Trophoblast cell (in vitro differentiated cells and primary cell): Measurements from ENCODE around the gene NRDC.
A peak's percentile ranks its signal among the peaks of the same experiment; 100 is the strongest.

Source experiments
- DNase-seq, 2 donors: peaks; one replicate each; pipeline ENCODE4 v3.0.0-alpha.2; 2016
- H2AFZ ChIP-seq: 2 replicates; pipeline ENCODE4 v1.6.1; 2013; ENCODE audit warnings: low read length, moderate library complexity, mild to moderate bottlenecking; ENCODE audit not compliant: insufficient read depth, poor library complexity
- H2AK5ac ChIP-seq: 2 replicates; pipeline ENCODE4 v1.6.1; 2013; ENCODE audit warnings: mild to moderate bottlenecking, low read length
- H2BK120ac ChIP-seq: 2 replicates; pipeline ENCODE4 v1.6.1; 2013; ENCODE audit warnings: low read length, mild to moderate bottlenecking, moderate library complexity; ENCODE audit not compliant: insufficient read depth, poor library complexity
- H2BK12ac ChIP-seq: 2 replicates; pipeline ENCODE4 v1.6.1; 2013; ENCODE audit warnings: mild to moderate bottlenecking, low read length, moderate library complexity
- H2BK5ac ChIP-seq: 2 replicates; pipeline ENCODE4 v1.6.1; 2013; ENCODE audit warnings: low read length, low read depth, moderate library complexity, mild to moderate bottlenecking; ENCODE audit not compliant: poor library complexity
- H3K14ac ChIP-seq: 2 replicates; pipeline ENCODE4 v1.6.1; 2013; ENCODE audit warnings: mild to moderate bottlenecking, low read length
- H3K18ac ChIP-seq: 2 replicates; pipeline ENCODE4 v1.6.1; 2013; ENCODE audit warnings: mild to moderate bottlenecking, low read length
- H3K23ac ChIP-seq: 2 replicates; pipeline ENCODE4 v1.6.1; 2013; ENCODE audit warnings: low read length
- H3K27ac ChIP-seq: 2 replicates; pipeline ENCODE4 v1.5.1; 2013; ENCODE audit warnings: low read depth, mild to moderate bottlenecking, inconsistent platforms, low read length, moderate library complexity
- H3K27me3 ChIP-seq: 2 replicates; pipeline ENCODE4 v1.6.1; 2013; ENCODE audit warnings: inconsistent platforms, mild to moderate bottlenecking, low read length, moderate library complexity; ENCODE audit not compliant: insufficient read depth
- H3K36me3 ChIP-seq, 2 experiments: 1 replicate in 1 of 2; 2 replicates in 1 of 2; pipeline ENCODE4 v1.6.1; 2013; ENCODE audit warnings: low read length in 2 of 2, mild to moderate bottlenecking in 2 of 2, moderate library complexity in 1 of 2; ENCODE audit not compliant: insufficient read depth in 2 of 2, control insufficient read depth in 1 of 2
- H3K4ac ChIP-seq: 2 replicates; pipeline ENCODE4 v1.6.1; 2013; ENCODE audit warnings: low read depth, mild to moderate bottlenecking, low read length, moderate library complexity
- H3K4me1 ChIP-seq, 2 experiments: 1 replicate in 1 of 2; 2 replicates in 1 of 2; pipeline ENCODE4 v1.6.1; 2013; ENCODE audit warnings: low read length in 2 of 2, mild to moderate bottlenecking in 2 of 2, moderate library complexity in 1 of 2; ENCODE audit not compliant: insufficient read depth in 2 of 2, control insufficient read depth in 1 of 2
- H3K4me2 ChIP-seq: 2 replicates; pipeline ENCODE4 v1.6.1; 2013; ENCODE audit warnings: inconsistent platforms, mild to moderate bottlenecking, low read length, moderate library complexity
- H3K4me3 ChIP-seq: 2 replicates; pipeline ENCODE4 v1.5.1; 2013; ENCODE audit warnings: mild to moderate bottlenecking, low read depth, low read length, inconsistent platforms
- H3K79me1 ChIP-seq: one replicate; pipeline ENCODE4 v1.6.1; 2013; ENCODE audit warnings: low read length
- H3K79me2 ChIP-seq: 2 replicates; pipeline ENCODE4 v1.6.1; 2013; ENCODE audit warnings: low read length, mild to moderate bottlenecking; ENCODE audit not compliant: control insufficient read depth, insufficient read depth, poor library complexity
- H3K9ac ChIP-seq: 2 replicates; pipeline ENCODE4 v1.6.1; 2013; ENCODE audit warnings: mild to moderate bottlenecking, low read length
- H3K9me3 ChIP-seq: 2 replicates; pipeline ENCODE4 v1.6.1; 2013; ENCODE audit warnings: low read depth, mild to moderate bottlenecking, control low read depth, inconsistent platforms, low read length; ENCODE audit not compliant: insufficient read depth
- H4K12ac ChIP-seq: 2 replicates; pipeline ENCODE4 v1.6.1; 2013; ENCODE audit warnings: low read depth, mild to moderate bottlenecking, low read length, moderate library complexity
- H4K8ac ChIP-seq: 2 replicates; pipeline ENCODE4 v1.6.1; 2013; ENCODE audit warnings: low read depth, mild to moderate bottlenecking, low read length, moderate library complexity
- H4K91ac ChIP-seq: one replicate; pipeline ENCODE4 v1.6.1; 2013; ENCODE audit warnings: low read depth, mild to moderate bottlenecking, low read length, moderate library complexity
- WGBS: extraction: QIAGEN DNeasy Blood & Tissue Kit; methylation state at CpG from one replicate; pipeline ENCODE4 v1.1.7; 2013; ENCODE audit warnings: missing lambda C conversion rate; ENCODE audit not compliant: insufficient read length, insufficient coverage; ENCODE audit errors: extremely low coverage; 5-methylcytosine and 5-hydroxymethylcytosine counted together

NRDC gene

GRCh38 chr1:51916587-51917405 is 38.3 kb upstream of the NRDC start:
- Histone ChIP-seq H3K4me1 (no peaks in the 10 kb centered on the region), H2AK5ac (no peak overlapping the region), H4K91ac (no peak overlapping the region), H3K79me2 (no peaks in the 10 kb centered on the region), H3K4me2 (no peak overlapping the region), H3K79me1 (no peaks in the 10 kb centered on the region), H2AFZ (no peak overlapping the region), H4K12ac (no peak overlapping the region), H3K4ac (no peak overlapping the region), H2BK12ac (no peak overlapping the region), H4K8ac (no peak overlapping the region), H3K14ac (no peak overlapping the region), H3K4me3 (no peak overlapping the region), H3K9me3 (no peaks in the 10 kb centered on the region), H3K9ac (no peak overlapping the region), H2BK120ac (no peak overlapping the region), H3K18ac (no peak overlapping the region), H3K27ac (no peak overlapping the region), H3K27me3 (no peaks in the 10 kb centered on the region), H3K23ac (no peak overlapping the region), H3K36me3 (no peaks in the 10 kb centered on the region), H2BK5ac (no peak overlapping the region)
- DNase-seq, result peak; percentile 50 to 78
- WGBS, result no CpG with 5 or more reads among the region's 5 CpGs

GRCh38 chr1:51915951-51916350 is 37.4 kb upstream of the NRDC start:
- Histone ChIP-seq H3K4me3 (no peak overlapping the region), H3K9ac (no peak overlapping the region), H3K4me2 (no peak overlapping the region), H3K4me1 (no peaks in the 10 kb centered on the region), H3K14ac (no peak overlapping the region), H2BK120ac (no peak overlapping the region), H3K27ac (no peak overlapping the region), H2BK12ac (no peak overlapping the region), H3K36me3 (no peaks in the 10 kb centered on the region), H3K18ac (no peak overlapping the region), H3K4ac (no peak overlapping the region), H2AK5ac (no peak overlapping the region), H4K12ac (no peak overlapping the region), H4K8ac (no peak overlapping the region), H3K79me1 (no peaks in the 10 kb centered on the region), H4K91ac (no peak overlapping the region), H2AFZ (no peak overlapping the region), H3K79me2 (no peaks in the 10 kb centered on the region), H2BK5ac (no peak overlapping the region), H3K9me3 (no peaks in the 10 kb centered on the region), H3K23ac (no peak overlapping the region), H3K27me3 (no peaks in the 10 kb centered on the region)
- no CpG with 5 or more reads among the region's 3 CpGs for WGBS
- no peak for DNase-seq

GRCh38 chr1:51912881-51913280 is 34.4 kb upstream of the NRDC start:
- H3K23ac ChIP-seq, result no peak overlapping the region
- H3K79me2 ChIP-seq, result no peaks in the 10 kb centered on the region
- H2BK12ac ChIP-seq, result no peak overlapping the region
- H3K27me3 ChIP-seq, result no peaks in the 10 kb centered on the region
- no peak overlapping the region for H2BK5ac ChIP-seq
- no peak overlapping the region for H2AFZ ChIP-seq
- H3K36me3 ChIP-seq, result no peaks in the 10 kb centered on the region
- H3K4me3 ChIP-seq, result no peak overlapping the region
- H3K4me1 ChIP-seq, result no peaks in the 10 kb centered on the region
- no peak overlapping the region for H3K9ac ChIP-seq
- H3K9me3 ChIP-seq, result no peaks in the 10 kb centered on the region
- H4K8ac ChIP-seq, result no peak overlapping the region
- H3K14ac ChIP-seq, result no peak overlapping the region
- no peak overlapping the region for H3K4me2 ChIP-seq
- H3K27ac ChIP-seq, result no peak overlapping the region
- H3K79me1 ChIP-seq, result no peaks in the 10 kb centered on the region
- no peak overlapping the region for H2BK120ac ChIP-seq
- no peak overlapping the region for H2AK5ac ChIP-seq
- no peak overlapping the region for H4K91ac ChIP-seq
- H4K12ac ChIP-seq, result no peak overlapping the region
- no peak overlapping the region for H3K4ac ChIP-seq
- no CpG with 5 or more reads among the region's 7 CpGs for WGBS
- DNase-seq, result no peak
- H3K18ac ChIP-seq, result no peak overlapping the region

GRCh38 chr1:51910221-51911000 is 31.9 kb upstream of the NRDC start:
- Histone ChIP-seq H4K8ac (no peak overlapping the region), H3K79me1 (no peaks in the 10 kb centered on the region), H2BK5ac (no peak overlapping the region), H3K9ac (no peak overlapping the region), H2BK120ac (no peak overlapping the region), H2BK12ac (no peak overlapping the region), H3K18ac (no peak overlapping the region), H3K4me2 (no peak overlapping the region), H3K4ac (no peak overlapping the region), H2AK5ac (no peak overlapping the region), H3K23ac (no peak overlapping the region), H3K4me1 (no peaks in the 10 kb centered on the region), H4K91ac (no peak overlapping the region), H3K27me3 (no peaks in the 10 kb centered on the region), H4K12ac (no peak overlapping the region), H3K36me3 (no peaks in the 10 kb centered on the region), H3K9me3 (no peaks in the 10 kb centered on the region), H2AFZ (no peak overlapping the region), H3K27ac (no peak overlapping the region), H3K14ac (no peak overlapping the region), H3K4me3 (no peak overlapping the region), H3K79me2 (no peaks in the 10 kb centered on the region)
- DNase-seq, result no peak
- no CpG with 5 or more reads among the region's 4 CpGs for WGBS
